Measurements from ENCODE around the gene LY6G6F.

LY6G6F gene

GRCh38 chr6:31740397-31741223, 33.9 kb downstream of the LY6G6F start:
- DNase-seq = no peak

- no peak for DNase-seq
These were observed 35.1 kb downstream of the LY6G6F start for GRCh38 chr6:31741815-31742214.

GRCh38 chr6:31742894-31743293, 36.2 kb downstream of the LY6G6F start:
- DNase-seq = no peak

GRCh38 chr6:31744422-31744821, 37.8 kb downstream of the LY6G6F start:
- DNase-seq = no peak

- no peak for DNase-seq
These were observed 42.8 kb downstream of the LY6G6F start for GRCh38 chr6:31749301-31750036.

GRCh38 chr6:31750411-31751022, 43.9 kb downstream of the LY6G6F start:
- DNase-seq = no peak

GRCh38 chr6:31752739-31753319, 46.2 kb downstream of the LY6G6F start:
- no peak for DNase-seq

- DNase-seq = no peak
These were observed 51.6 kb downstream of the LY6G6F start for GRCh38 chr6:31758281-31758680.

All from SIG-M5 (cell line).